GM23338 (cell line): ENCODE results near the gene ZNF277. TPM values are rescaled to one million over a fixed set of nuclear protein-coding genes. Genes with fewer than 3 reads are reported as not detected.

ENCODE experiments used
- ATAC-seq: fragments of 200-7000 bp; cut with Tn5 transposase; 3 replicates; pipeline ENCODE4 v1.9.1; 2020
- DNase-seq: peaks from one replicate; pipeline ENCODE4 v3.0.0-alpha.2; 2015; ENCODE audit warnings: low spot score
- H2AFZ ChIP-seq: fragments of 200-600 bp; sonication (generic); 2 replicates; pipeline ENCODE4 v1.8.0; 2016; ENCODE audit warnings: antibody characterized with exemption, mild to moderate bottlenecking, moderate library complexity
- H3F3A ChIP-seq: fragments of 200-600 bp; sonication (generic); replicated peaks from 2 replicates; pipeline ENCODE4 v1.8.0; 2017; ENCODE audit warnings: antibody characterized with exemption, mixed run types, low read depth
- H3K27ac ChIP-seq: fragments of 200-600 bp; sonication (generic); 2 replicates; pipeline ENCODE4 v1.6.1; 2016; ENCODE audit warnings: low read depth
- H3K27me3 ChIP-seq: fragments of 200-600 bp; sonication (generic); 2 replicates; pipeline ENCODE4 v1.8.0; 2016; ENCODE audit warnings: mild to moderate bottlenecking, mixed run types, moderate library complexity; ENCODE audit not compliant: insufficient read depth
- H3K36me3 ChIP-seq: fragments of 200-600 bp; sonication (generic); 2 replicates; pipeline ENCODE4 v1.8.0; 2016; ENCODE audit warnings: mild to moderate bottlenecking; ENCODE audit not compliant: insufficient read depth
- H3K4me1 ChIP-seq: fragments of 200-600 bp; sonication (generic); 2 replicates; pipeline ENCODE4 v1.8.0; 2016; ENCODE audit warnings: mild to moderate bottlenecking, moderate library complexity; ENCODE audit not compliant: insufficient read depth
- H3K4me2 ChIP-seq: fragments of 200-600 bp; sonication (generic); 2 replicates; pipeline ENCODE4 v1.7.1; 2017; ENCODE audit warnings: mixed run types
- H3K4me3 ChIP-seq: fragments of 200-600 bp; sonication (generic); 2 replicates; pipeline ENCODE4 v1.6.1; 2016; ENCODE audit warnings: mixed run types
- H3K79me2 ChIP-seq: fragments of 200-600 bp; sonication (generic); replicated peaks from 2 replicates; pipeline ENCODE4 v1.8.0; 2017; ENCODE audit warnings: mild to moderate bottlenecking; ENCODE audit not compliant: insufficient read depth
- H3K9me2 ChIP-seq: fragments of 200-600 bp; sonication (generic); 2 replicates; pipeline ENCODE4 v1.8.0; 2017; ENCODE audit not compliant: insufficient read depth
- H4K20me1 ChIP-seq: fragments of 200-600 bp; sonication (generic); replicated peaks from 2 replicates; pipeline ENCODE4 v1.8.0; 2017; ENCODE audit warnings: mild to moderate bottlenecking; ENCODE audit not compliant: insufficient read depth
- H3K27ac Mint-ChIP-seq: 2 replicates; pipeline ENCODE4 v1.8.0; 2020; ENCODE audit warnings: inconsistent platforms, mild to moderate bottlenecking, moderate library complexity, mixed read lengths
- H3K27me3 Mint-ChIP-seq: 3 replicates; pipeline ENCODE4 v1.8.0; 2022; ENCODE audit warnings: low read depth, mild to moderate bottlenecking, moderate library complexity, mixed read lengths, inconsistent platforms; ENCODE audit not compliant: insufficient read depth, poor library complexity
- H3K36me3 Mint-ChIP-seq: 3 replicates; pipeline ENCODE4 v1.8.0; 2021; ENCODE audit warnings: low read depth, mild to moderate bottlenecking, inconsistent platforms, moderate library complexity, mixed read lengths
- H3K4me1 Mint-ChIP-seq: 3 replicates; pipeline ENCODE4 v1.8.0; 2020; ENCODE audit warnings: mild to moderate bottlenecking, inconsistent platforms, mixed read lengths
- H3K4me3 Mint-ChIP-seq: 3 replicates; pipeline ENCODE4 v1.8.0; 2021; ENCODE audit warnings: moderate library complexity, mild to moderate bottlenecking, inconsistent platforms, mixed read lengths
- H3K9me3 Mint-ChIP-seq: 3 replicates; pipeline ENCODE4 v1.8.0; 2020; ENCODE audit warnings: moderate library complexity, mild to moderate bottlenecking, inconsistent platforms, mixed read lengths
- CREB1 ChIP-seq: fragments of 250-450 bp; sonication (Bioruptor Pico); IDR thresholded peaks from 2 replicates; pipeline ENCODE4 v1.5.0; 2020; ENCODE audit warnings: low read depth, mild to moderate bottlenecking, moderate library complexity
- ETS1 ChIP-seq: IDR thresholded peaks from 2 replicates; pipeline ENCODE4 v1.6.1; 2016; ENCODE audit warnings: antibody characterized with exemption
- EZH2 ChIP-seq: fragments of 200-600 bp; sonication (generic); IDR thresholded peaks from one replicate; pipeline ENCODE4 v1.8.0; 2017; ENCODE audit warnings: antibody characterized with exemption, mild to moderate bottlenecking, low read depth; ENCODE audit not compliant: unreplicated experiment
- JUNB ChIP-seq: IDR thresholded peaks from one replicate; pipeline ENCODE4 v1.6.1; 2016; ENCODE audit warnings: antibody characterized with exemption; ENCODE audit not compliant: unreplicated experiment
- NANOG ChIP-seq: IDR thresholded peaks from 2 replicates; pipeline ENCODE4 v1.6.1; 2016; ENCODE audit warnings: antibody characterized with exemption, borderline replicate concordance
- POLR2AphosphoS5 ChIP-seq: IDR thresholded peaks from 2 replicates; pipeline ENCODE4 v1.6.1; 2016; ENCODE audit warnings: antibody characterized with exemption, low read depth
- ZNF114 ChIP-seq: fragments of 250-450 bp; sonication (Bioruptor Pico); IDR thresholded peaks from 2 replicates; pipeline ENCODE4 v1.5.0; 2020; ENCODE audit warnings: mild to moderate bottlenecking, moderate library complexity
- ZNF462 ChIP-seq: fragments of 250-450 bp; sonication (Bioruptor Pico); IDR thresholded peaks from 2 replicates; pipeline ENCODE4 v1.5.0; 2020; ENCODE audit warnings: mild to moderate bottlenecking, moderate library complexity
- polyA plus RNA-seq: library from polyadenylated mRNA; unstranded; fragments of >200 nt; fragmentation: Nextera tagmentation; extraction: Ambion mirVana; gene quantifications from 2 replicates; pipeline ENCODE4 v1.2.1, GENCODE V29; 2016
- total RNA-seq: library from RNA; depleted of rRNA; stranded (reverse); fragments of >200 nt; shearing (Covaris generic); gene quantifications from 2 replicates; pipeline ENCODE4 v1.2.3, GENCODE V29; 2014
- TF ChIP-seq, protein P1 (sequence below): IDR thresholded peaks from one replicate; pipeline ENCODE4 v1.6.1; 2018; ENCODE audit warnings: antibody characterized with exemption; ENCODE audit not compliant: unreplicated experiment

Gene ZNF277
- total and polyA plus RNA-seq, 2 experiments from 2014 or later = 25.4 to 28.9 TPM

- Histone ChIP-seq H3F3A (no peaks in the 10 kb centered on the region), H3K4me2 (no peak overlapping the region), H3K4me1 (peaks cover 3% of the 10 kb centered on the region; the same call in 1 of the 2 replicates), H3K79me2 (peaks cover 85% of the 10 kb centered on the region), H3K4me3 (no peak overlapping the region), H3K27me3 (no peaks in the 10 kb centered on the region), H2AFZ (no peak overlapping the region), H3K27ac (no peak overlapping the region), H3K36me3 (no peaks in the 10 kb centered on the region), H3K9me2 (no peaks in the 10 kb centered on the region), H4K20me1 (0 out of 2 replicates have a peak, but pooled peaks cover 3% of the 10 kb centered on the region)
- no peak overlapping the region for H3K4me3 Mint-ChIP-seq
- H3K36me3 Mint-ChIP-seq = peaks cover 5% of the 10 kb centered on the region; the same call in 1 of the 3 replicates
- H3K27ac Mint-ChIP-seq = no peak overlapping the region; the same call in 1 of the 2 replicates
- H3K27me3 Mint-ChIP-seq = peaks cover 2% of the 10 kb centered on the region
- TF ChIP-seq ZNF114 (CRISPR knock-in tag) (no peak), POLR2AphosphoS5 (no peak), EZH2 (no peak), NANOG (no peak), ETS1 (no peak), ZNF462 (CRISPR knock-in tag) (no peak), CREB1 (no peak), JUNB (no peak)
- TF ChIP-seq, protein P1, sequence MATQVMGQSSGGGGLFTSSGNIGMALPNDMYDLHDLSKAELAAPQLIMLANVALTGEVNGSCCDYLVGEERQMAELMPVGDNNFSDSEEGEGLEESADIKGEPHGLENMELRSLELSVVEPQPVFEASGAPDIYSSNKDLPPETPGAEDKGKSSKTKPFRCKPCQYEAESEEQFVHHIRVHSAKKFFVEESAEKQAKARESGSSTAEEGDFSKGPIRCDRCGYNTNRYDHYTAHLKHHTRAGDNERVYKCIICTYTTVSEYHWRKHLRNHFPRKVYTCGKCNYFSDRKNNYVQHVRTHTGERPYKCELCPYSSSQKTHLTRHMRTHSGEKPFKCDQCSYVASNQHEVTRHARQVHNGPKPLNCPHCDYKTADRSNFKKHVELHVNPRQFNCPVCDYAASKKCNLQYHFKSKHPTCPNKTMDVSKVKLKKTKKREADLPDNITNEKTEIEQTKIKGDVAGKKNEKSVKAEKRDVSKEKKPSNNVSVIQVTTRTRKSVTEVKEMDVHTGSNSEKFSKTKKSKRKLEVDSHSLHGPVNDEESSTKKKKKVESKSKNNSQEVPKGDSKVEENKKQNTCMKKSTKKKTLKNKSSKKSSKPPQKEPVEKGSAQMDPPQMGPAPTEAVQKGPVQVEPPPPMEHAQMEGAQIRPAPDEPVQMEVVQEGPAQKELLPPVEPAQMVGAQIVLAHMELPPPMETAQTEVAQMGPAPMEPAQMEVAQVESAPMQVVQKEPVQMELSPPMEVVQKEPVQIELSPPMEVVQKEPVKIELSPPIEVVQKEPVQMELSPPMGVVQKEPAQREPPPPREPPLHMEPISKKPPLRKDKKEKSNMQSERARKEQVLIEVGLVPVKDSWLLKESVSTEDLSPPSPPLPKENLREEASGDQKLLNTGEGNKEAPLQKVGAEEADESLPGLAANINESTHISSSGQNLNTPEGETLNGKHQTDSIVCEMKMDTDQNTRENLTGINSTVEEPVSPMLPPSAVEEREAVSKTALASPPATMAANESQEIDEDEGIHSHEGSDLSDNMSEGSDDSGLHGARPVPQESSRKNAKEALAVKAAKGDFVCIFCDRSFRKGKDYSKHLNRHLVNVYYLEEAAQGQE = no peak
- DNase-seq (no peak), ATAC-seq (no peak)
- H3K9me3 Mint-ChIP-seq = no peaks in the 10 kb centered on the region
- H3K4me1 Mint-ChIP-seq = peaks cover 46% of the 10 kb centered on the region
Observed at GRCh38 chr7:112172870-112173567, 33.5 kb upstream of the ZNF277 start.
